Subcutaneous abdominal adipose tissue (tissue), 5 donors: ENCODE measurements around the gene PMPCA.

Experiments used
- H3K27ac ChIP-seq: one replicate; pipeline ENCODE4 v1.7.0; 2013; ENCODE audit warnings: low read depth, mild to moderate bottlenecking, inconsistent platforms, low read length, moderate library complexity
- H3K27me3 ChIP-seq, 5 donors: one replicate each; pipeline ENCODE4 v1.7.0; 2013; ENCODE audit warnings: low read length in 5 of 5, inconsistent platforms in 1 of 5; ENCODE audit not compliant: control insufficient read depth in 5 of 5, insufficient read depth in 4 of 5
- H3K36me3 ChIP-seq, 5 donors: one replicate each; pipeline ENCODE4 v1.7.0; 2013; ENCODE audit warnings: low read length in 5 of 5; ENCODE audit not compliant: control insufficient read depth in 5 of 5, insufficient read depth in 5 of 5
- H3K4me1 ChIP-seq, 5 donors: one replicate each; pipeline ENCODE4 v1.7.0; 2013; ENCODE audit warnings: low read length in 5 of 5, mild to moderate bottlenecking in 3 of 5, moderate library complexity in 1 of 5; ENCODE audit not compliant: control insufficient read depth in 5 of 5, insufficient read depth in 5 of 5
- H3K4me3 ChIP-seq, 5 donors: one replicate each; pipeline ENCODE4 v1.7.0; 2013; ENCODE audit warnings: low read length in 5 of 5, low read depth in 1 of 5
- H3K9ac ChIP-seq, 5 donors: one replicate each; pipeline ENCODE4 v1.7.0; 2013; ENCODE audit warnings: low read length in 5 of 5, mild to moderate bottlenecking in 4 of 5, moderate library complexity in 3 of 5
- H3K9me3 ChIP-seq, 5 donors: one replicate each; pipeline ENCODE4 v1.7.0; 2013; ENCODE audit warnings: low read length in 5 of 5; ENCODE audit not compliant: control insufficient read depth in 5 of 5
- donor health status: healthy.
- donor health status: healthy.
- donor health status: healthy.
- donor health status: healthy.
- donor health status: healthy.

Gene PMPCA

DNA sequence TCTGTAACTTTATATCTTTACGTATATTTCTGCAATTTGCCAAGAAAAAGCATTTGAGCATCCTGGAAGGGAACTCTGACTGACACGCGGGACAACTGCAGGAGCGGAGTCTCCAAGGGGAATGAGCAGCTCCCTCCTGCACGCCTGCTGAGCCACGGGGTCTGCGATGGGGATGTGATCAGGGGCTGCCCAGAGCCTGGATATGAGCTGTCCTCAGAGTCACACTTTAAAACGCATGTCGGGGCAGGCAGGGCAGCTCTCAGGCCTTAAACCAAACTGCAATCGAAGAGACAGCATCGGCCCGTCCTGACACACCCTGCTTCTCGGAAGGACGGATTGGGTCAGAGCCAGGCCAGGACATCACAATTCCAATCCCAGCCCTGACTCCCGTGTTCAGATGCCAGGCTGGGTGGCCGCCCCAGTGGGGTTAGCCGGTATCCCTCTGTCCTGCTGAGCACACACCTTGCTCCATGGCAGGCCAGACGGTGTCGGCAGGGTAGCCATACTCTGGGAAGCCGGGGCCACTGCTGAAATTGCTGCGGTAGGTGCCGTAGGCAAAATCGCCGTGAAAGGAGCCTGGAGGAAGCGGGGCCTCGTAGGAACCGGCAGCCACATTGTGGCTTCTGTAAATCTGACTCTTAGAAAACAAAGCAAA lies 55.2 kb downstream of the PMPCA start:
- no peaks in the 10 kb centered on the region for H3K9me3 ChIP-seq
- H3K9ac ChIP-seq = no peak overlapping the region
- no peaks in the 10 kb centered on the region for H3K27me3 ChIP-seq
- no peak overlapping the region for H3K27ac ChIP-seq
- H3K4me3 ChIP-seq = no peak overlapping the region
- H3K4me1 ChIP-seq = peaks cover 0 to 9% (median 0%) of the 10 kb centered on the region in 5 donors
- H3K36me3 ChIP-seq = peaks cover 5 to 99% (median 92%) of the 10 kb centered on the region in 5 donors

DNA sequence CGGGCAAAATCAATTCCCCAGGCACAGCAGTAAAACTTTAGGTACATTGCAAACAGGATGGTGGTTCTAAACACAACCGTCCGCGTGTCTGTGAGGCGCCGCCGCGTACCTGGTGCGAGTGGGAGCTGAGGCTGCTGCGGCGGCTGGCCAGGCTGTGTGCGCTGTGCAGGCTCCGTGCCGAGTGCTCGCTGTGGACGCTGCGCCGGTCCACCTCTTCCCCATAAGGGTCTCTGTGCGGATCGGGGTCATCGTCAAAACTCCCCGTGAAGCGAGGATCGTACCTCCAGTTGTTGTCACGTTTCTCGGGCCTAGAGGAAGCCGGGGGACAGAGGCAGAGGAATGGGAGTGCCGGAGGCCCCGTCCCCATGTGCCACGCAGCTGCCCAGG lies 55.7 kb downstream of the PMPCA start:
- Histone ChIP-seq H3K4me1 (peaks cover 0 to 9% (median 0%) of the 10 kb centered on the region in 5 donors), H3K27ac (no peak overlapping the region), H3K9ac (no peak overlapping the region), H3K9me3 (no peaks in the 10 kb centered on the region), H3K4me3 (no peak overlapping the region), H3K36me3 (peaks cover 5 to 99% (median 92%) of the 10 kb centered on the region in 5 donors), H3K27me3 (no peaks in the 10 kb centered on the region)

DNA sequence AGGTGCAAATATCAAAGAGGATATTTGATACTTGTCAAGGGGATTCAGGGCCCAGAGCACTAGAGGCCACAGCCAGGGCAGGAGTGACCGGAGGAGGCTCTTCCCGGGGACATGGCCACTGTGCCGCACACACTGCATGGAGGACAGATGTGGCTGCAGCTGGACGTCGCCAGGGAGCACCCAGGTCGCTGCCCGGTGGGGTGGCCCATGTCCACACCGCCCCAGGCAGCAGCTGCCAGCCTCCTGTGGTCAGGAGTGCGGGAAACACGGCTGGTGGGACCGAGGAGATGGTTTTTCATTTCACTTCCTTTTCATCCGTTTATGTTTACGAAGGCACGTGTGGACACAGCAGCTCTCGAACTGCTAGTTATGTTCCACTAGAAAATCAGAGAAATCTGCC lies 57.3 kb downstream of the PMPCA start:
- Histone ChIP-seq H3K36me3 (peaks cover 5 to 99% (median 95%) of the 10 kb centered on the region in 5 donors), H3K9ac (no peak overlapping the region), H3K27ac (no peak overlapping the region), H3K4me1 (peaks cover 0 to 9% (median 0%) of the 10 kb centered on the region in 5 donors), H3K4me3 (no peak overlapping the region), H3K27me3 (no peaks in the 10 kb centered on the region), H3K9me3 (no peaks in the 10 kb centered on the region)

DNA sequence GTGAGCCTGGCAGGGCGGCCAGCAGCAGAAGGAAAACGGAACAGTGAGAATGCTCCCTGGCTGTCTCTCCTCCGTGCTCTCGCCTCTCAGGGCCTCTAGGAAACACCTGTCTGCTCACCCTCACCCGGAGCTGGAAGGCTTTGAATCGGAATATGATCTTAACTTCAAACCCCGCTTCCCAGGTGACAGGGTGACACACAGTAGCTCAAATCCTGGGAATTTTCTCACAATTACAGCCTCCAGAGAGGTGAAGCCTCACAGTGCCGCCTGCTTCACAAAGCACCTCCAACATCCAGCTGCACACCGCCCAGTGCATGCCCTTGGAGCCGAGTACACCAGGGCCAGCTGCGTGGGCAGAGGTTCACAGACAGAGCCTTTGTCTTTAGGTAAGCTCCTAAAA lies 59.9 kb downstream of the PMPCA start:
- H3K9ac ChIP-seq = no peak overlapping the region
- H3K36me3 ChIP-seq = peaks cover 2 to 99% (median 95%) of the 10 kb centered on the region in 5 donors
- no peaks in the 10 kb centered on the region for H3K27me3 ChIP-seq
- H3K4me1 ChIP-seq = peaks cover 0 to 9% (median 0%) of the 10 kb centered on the region in 5 donors
- no peak overlapping the region for H3K4me3 ChIP-seq
- no peaks in the 10 kb centered on the region for H3K9me3 ChIP-seq
- H3K27ac ChIP-seq = no peak overlapping the region

DNA sequence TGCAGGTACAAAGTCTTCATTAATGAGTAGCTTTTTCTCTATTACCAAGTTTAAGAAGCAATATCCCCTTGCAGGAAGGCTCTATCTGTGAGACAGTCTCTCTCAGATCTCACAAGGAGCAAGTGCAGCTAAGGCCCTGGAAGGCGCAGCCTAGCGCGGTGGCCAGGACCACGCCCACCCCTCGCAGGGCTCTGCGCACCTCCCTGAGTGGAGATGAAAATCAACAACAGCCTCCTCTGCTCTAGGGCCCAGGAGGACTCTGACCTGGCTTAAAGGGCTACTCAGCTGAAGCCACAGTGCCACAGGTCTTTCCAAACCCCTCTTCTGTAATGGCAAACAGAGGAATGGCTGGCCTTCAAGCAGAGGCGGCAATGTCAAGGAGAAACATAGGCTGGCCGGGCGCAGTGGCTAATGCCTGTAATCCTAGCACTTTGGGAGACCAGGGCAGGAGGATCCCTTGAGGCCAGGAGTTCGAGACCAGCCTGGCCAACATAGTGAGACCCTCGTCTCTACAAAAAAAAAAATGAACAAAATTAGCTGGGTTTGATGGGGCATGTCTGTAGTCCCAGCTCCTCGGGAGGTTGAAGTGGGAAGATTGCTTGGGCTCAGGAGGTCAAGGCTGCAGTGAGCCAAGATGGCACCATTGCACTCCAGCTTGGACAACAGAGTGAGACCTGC lies 60.5 kb downstream of the PMPCA start:
- H3K36me3 ChIP-seq = peaks cover 2 to 99% (median 95%) of the 10 kb centered on the region in 5 donors

DNA sequence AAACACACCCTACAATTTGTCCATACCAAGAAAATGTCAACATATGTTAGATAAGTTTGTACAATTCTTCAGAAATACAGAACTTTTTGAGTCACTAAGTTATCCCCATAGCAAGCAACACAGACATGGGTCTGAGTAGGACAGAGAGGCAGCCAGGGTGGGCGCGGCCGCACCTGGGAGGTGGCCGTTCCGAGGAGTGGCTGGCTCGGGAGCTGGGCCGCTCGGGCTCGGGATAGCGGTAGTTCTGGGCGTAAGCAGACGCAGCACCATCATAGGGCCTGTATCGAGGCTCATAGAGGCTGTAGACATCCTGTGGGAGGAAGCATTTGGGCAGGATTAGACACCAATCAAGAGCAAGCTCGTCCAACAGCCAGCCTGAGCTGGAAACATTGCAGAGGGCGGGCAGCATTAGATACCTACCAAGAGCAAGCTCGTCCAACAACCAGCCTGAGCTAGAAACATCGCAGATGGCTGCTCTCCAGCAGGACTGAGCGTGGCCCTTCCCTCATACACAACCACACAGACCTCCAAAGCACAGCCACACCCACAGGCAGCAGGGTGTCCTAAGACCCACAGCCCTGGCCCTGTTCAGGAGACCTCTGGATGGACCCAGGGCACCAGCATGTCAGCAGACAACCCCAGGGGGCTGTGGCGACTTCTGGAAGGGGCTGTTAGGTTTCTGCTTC lies 61.5 kb downstream of the PMPCA start:
- H3K4me3 ChIP-seq = no peak overlapping the region
- H3K27me3 ChIP-seq = no peaks in the 10 kb centered on the region
- H3K36me3 ChIP-seq = peaks cover 2 to 99% (median 95%) of the 10 kb centered on the region in 5 donors
- H3K9ac ChIP-seq = no peak overlapping the region
- no peaks in the 10 kb centered on the region for H3K9me3 ChIP-seq
- H3K27ac ChIP-seq = no peak overlapping the region
- peaks cover 0 to 9% (median 0%) of the 10 kb centered on the region in 5 donors for H3K4me1 ChIP-seq

More for the DNA sequence above, 60.5 kb downstream of the PMPCA start:
- Histone ChIP-seq H3K27me3 (no peaks in the 10 kb centered on the region), H3K4me1 (peaks cover 0 to 9% (median 0%) of the 10 kb centered on the region in 5 donors), H3K4me3 (no peak overlapping the region), H3K9ac (no peak overlapping the region), H3K27ac (no peak overlapping the region), H3K9me3 (no peaks in the 10 kb centered on the region)

DNA sequence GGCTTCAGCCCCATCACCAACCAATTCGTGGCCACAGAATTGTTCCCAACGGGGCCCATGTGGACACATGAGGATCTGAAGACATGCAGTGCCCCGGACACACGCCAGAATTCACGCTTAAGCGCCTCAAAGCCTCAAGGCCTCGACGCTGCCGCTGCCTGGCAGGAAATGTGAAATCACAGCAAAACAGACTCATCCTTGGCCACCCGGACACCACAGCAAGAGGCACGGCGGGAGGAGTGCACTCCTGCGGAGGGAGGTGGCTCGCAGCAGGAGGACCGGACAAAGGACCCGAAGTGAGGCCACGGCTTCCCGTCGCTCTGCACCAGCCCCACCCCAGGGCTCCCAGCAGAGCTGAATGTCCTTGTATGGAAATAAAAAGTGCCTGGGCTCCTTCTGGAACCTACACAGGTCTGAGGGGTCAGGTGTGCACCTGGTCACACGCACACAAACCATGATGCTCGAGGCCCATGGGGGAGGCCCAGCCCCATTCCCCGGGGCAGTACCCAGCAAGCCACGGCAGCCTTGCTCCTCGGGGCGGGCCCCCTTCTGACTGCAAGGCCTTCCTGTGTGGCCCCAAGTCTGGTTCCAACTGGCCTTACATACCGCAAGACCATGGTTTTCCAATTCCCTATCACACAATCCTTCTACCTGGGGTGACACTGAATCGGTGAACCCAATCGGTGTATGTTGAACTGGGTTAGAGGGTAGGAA lies 62.3 kb downstream of the PMPCA start:
- Histone ChIP-seq H3K27me3 (no peaks in the 10 kb centered on the region), H3K4me1 (peaks cover 0 to 9% (median 0%) of the 10 kb centered on the region in 5 donors), H3K27ac (no peak overlapping the region), H3K36me3 (peaks cover 2 to 100% (median 98%) of the 10 kb centered on the region in 5 donors), H3K9me3 (no peaks in the 10 kb centered on the region), H3K9ac (no peak overlapping the region), H3K4me3 (no peak overlapping the region)

DNA sequence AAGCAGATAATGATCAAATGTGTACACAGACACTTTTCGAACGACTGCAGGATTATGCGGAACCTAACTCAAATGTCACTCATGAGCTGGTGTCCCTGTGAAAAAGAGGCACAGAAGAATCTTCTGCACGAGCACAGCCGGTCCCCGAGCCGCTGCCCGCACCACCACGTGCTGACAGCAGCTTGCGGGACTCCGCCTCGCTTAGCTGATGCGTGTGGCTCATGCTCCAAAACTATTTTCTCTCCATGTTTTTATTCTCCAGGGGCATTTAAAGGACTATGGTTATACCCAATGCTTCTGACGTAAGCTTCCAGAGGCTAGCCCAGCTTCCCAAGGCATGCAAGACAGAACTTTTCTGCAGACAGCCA lies 62.9 kb downstream of the PMPCA start:
- no peak overlapping the region for H3K27ac ChIP-seq
- H3K27me3 ChIP-seq = no peaks in the 10 kb centered on the region
- no peaks in the 10 kb centered on the region for H3K9me3 ChIP-seq
- peaks cover 0 to 9% (median 0%) of the 10 kb centered on the region in 5 donors for H3K4me1 ChIP-seq
- no peak overlapping the region for H3K9ac ChIP-seq
- H3K4me3 ChIP-seq = no peak overlapping the region
- H3K36me3 ChIP-seq = peaks cover 1 to 100% (median 94%) of the 10 kb centered on the region in 5 donors
